Nephron progenitor cell (in vitro differentiated cells): ENCODE measurements around the gene ATP2B1.

Experiments used
- DNase-seq: peaks from one replicate; pipeline ENCODE4 v3.0.0; 2021
- H3K27ac Mint-ChIP-seq: 2 replicates; pipeline ENCODE4 v1.8.0; 2021; ENCODE audit warnings: mild to moderate bottlenecking, moderate library complexity, mixed read lengths
- H3K27me3 Mint-ChIP-seq: 2 replicates; pipeline ENCODE4 v1.8.0; 2021; ENCODE audit warnings: mild to moderate bottlenecking, low read depth, mixed read lengths; ENCODE audit not compliant: poor library complexity
- H3K36me3 Mint-ChIP-seq: 2 replicates; pipeline ENCODE4 v1.8.0; 2021; ENCODE audit warnings: low read depth, mixed read lengths
- H3K4me1 Mint-ChIP-seq: 2 replicates; pipeline ENCODE4 v1.8.0; 2021; ENCODE audit warnings: mixed read lengths
- H3K4me3 Mint-ChIP-seq: 2 replicates; pipeline ENCODE4 v1.8.0; 2021; ENCODE audit warnings: mild to moderate bottlenecking, moderate library complexity, mixed read lengths
- H3K9me3 Mint-ChIP-seq: 2 replicates; pipeline ENCODE4 v1.8.0; 2021; ENCODE audit warnings: mild to moderate bottlenecking, moderate library complexity, mixed read lengths
- CTCF ChIP-seq: fragments of 200-600 bp; sonication (generic); IDR thresholded peaks from 2 replicates; pipeline ENCODE4 v1.5.0; 2021; ENCODE audit warnings: antibody characterized with exemption

ATP2B1 gene

GRCh38 chr12:89544022-89544421, 164.6 kb downstream of the ATP2B1 start:
- no peak for DNase-seq
- peaks cover 3% of the 10 kb centered on the region for H3K27me3 Mint-ChIP-seq
- H3K36me3 Mint-ChIP-seq = no peaks in the 10 kb centered on the region
- peaks cover 52% of the 10 kb centered on the region for H3K4me1 Mint-ChIP-seq
- no peak for TF ChIP-seq CTCF
- no peak overlapping the region for H3K27ac Mint-ChIP-seq
- no peaks in the 10 kb centered on the region for H3K9me3 Mint-ChIP-seq
- no peak overlapping the region for H3K4me3 Mint-ChIP-seq

- Mint-ChIP-seq H3K9me3 (no peaks in the 10 kb centered on the region), H3K27me3 (peaks cover 3% of the 10 kb centered on the region), H3K36me3 (no peaks in the 10 kb centered on the region), H3K4me3 (no peak overlapping the region), H3K4me1 (peaks cover 52% of the 10 kb centered on the region), H3K27ac (no peak overlapping the region)
- TF ChIP-seq CTCF = peak; percentile 91
- DNase-seq = peak; percentile 70
Observed at GRCh38 chr12:89542912-89543592, 165.6 kb downstream of the ATP2B1 start.

- H3K36me3 Mint-ChIP-seq = no peaks in the 10 kb centered on the region
- H3K27me3 Mint-ChIP-seq = peaks cover 3% of the 10 kb centered on the region
- H3K4me1 Mint-ChIP-seq = peaks cover 52% of the 10 kb centered on the region
- H3K4me3 Mint-ChIP-seq = no peak overlapping the region
- H3K27ac Mint-ChIP-seq = no peak overlapping the region
- no peak for DNase-seq
- no peak for TF ChIP-seq CTCF
- H3K9me3 Mint-ChIP-seq = no peaks in the 10 kb centered on the region
Observed at GRCh38 chr12:89542236-89542635, 166.4 kb downstream of the ATP2B1 start.

GRCh38 chr12:89540586-89540985, 168.1 kb downstream of the ATP2B1 start:
- peaks cover 51% of the 10 kb centered on the region for H3K4me1 Mint-ChIP-seq

GRCh38 chr12:89539426-89540223, 169.0 kb downstream of the ATP2B1 start:
- DNase-seq = no peak
- Mint-ChIP-seq H3K36me3 (no peaks in the 10 kb centered on the region), H3K9me3 (no peaks in the 10 kb centered on the region), H3K4me1 (peaks cover 41% of the 10 kb centered on the region), H3K4me3 (no peak overlapping the region), H3K27ac (no peak overlapping the region), H3K27me3 (peaks cover 6% of the 10 kb centered on the region)
- no peak for TF ChIP-seq CTCF

More at GRCh38 chr12:89540586-89540985, 168.1 kb downstream of the ATP2B1 start:
- Mint-ChIP-seq H3K27ac (no peak overlapping the region), H3K27me3 (peaks cover 6% of the 10 kb centered on the region), H3K9me3 (no peaks in the 10 kb centered on the region), H3K36me3 (no peaks in the 10 kb centered on the region), H3K4me3 (no peak overlapping the region)
- DNase-seq = no peak
- TF ChIP-seq CTCF = no peak
